ENCODE results near the gene GPR3.
"Not testable (repeated sequence)": the region's sequence is repeated elsewhere in the genome, so short reads cannot be mapped to it uniquely, and the experiment has no call there.

The GPR3 gene

GRCh38 chr1:27377760-27378495 is 14.5 kb upstream of the GPR3 start:
- DNase-seq (ENCODE audit: low read depth in 1 of 2, low spot score in 1 of 2), result no peak

GRCh38 chr1:27379564-27380122 is 12.8 kb upstream of the GPR3 start:
- DNase-seq (ENCODE audit: low read depth in 1 of 2, low spot score in 1 of 2), result no peak

GRCh38 chr1:27380224-27380623 is 12.2 kb upstream of the GPR3 start:
- DNase-seq (ENCODE audit: low read depth in 1 of 2, low spot score in 1 of 2), result no peak

GRCh38 chr1:27380766-27381733 is 11.4 kb upstream of the GPR3 start:
- no peak for DNase-seq (ENCODE audit: low read depth in 1 of 2, low spot score in 1 of 2)

GRCh38 chr1:27381969-27382762 is 10.3 kb upstream of the GPR3 start:
- no peak for DNase-seq (ENCODE audit: low read depth in 1 of 2, low spot score in 1 of 2)

- DNase-seq (ENCODE audit: low read depth in 1 of 2, low spot score in 1 of 2), result no peak
These were observed 9.3 kb upstream of the GPR3 start, which contains the start of gene CD164L2 for GRCh38 chr1:27383039-27383605. Gene CD164L2, minus strand, starts transcription at chr1:27383333. Its CDS starts 94 bp downstream, at chr1:27383239.

- no peak for DNase-seq (ENCODE audit: low read depth in 1 of 2, low spot score in 1 of 2)
These were observed 8.8 kb upstream of the GPR3 start for GRCh38 chr1:27383661-27384060.

- not testable (repeated sequence) for DNase-seq (ENCODE audit: low read depth in 1 of 2, low spot score in 1 of 2)
These were observed 7.6 kb upstream of the GPR3 start for GRCh38 chr1:27384797-27385196.

GRCh38 chr1:27388337-27389005 is 4.0 kb upstream of the GPR3 start:
- peak; percentile 55 to 69 for DNase-seq (ENCODE audit: low read depth in 1 of 2, low spot score in 1 of 2)

GRCh38 chr1:27391511-27392095 is 819 bp upstream of the GPR3 start:
- no peak for DNase-seq (ENCODE audit: low read depth in 1 of 2, low spot score in 1 of 2)

- no peak for DNase-seq (ENCODE audit: low read depth in 1 of 2, low spot score in 1 of 2)
These were observed 585 bp downstream of the GPR3 start for GRCh38 chr1:27392778-27393635.

GRCh38 chr1:27393641-27394281 is 1.3 kb downstream of the GPR3 start:
- DNase-seq (ENCODE audit: low read depth in 1 of 2, low spot score in 1 of 2), result no peak

GRCh38 chr1:27394282-27394658 is 1.8 kb downstream of the GPR3 start:
- DNase-seq (ENCODE audit: low read depth in 1 of 2, low spot score in 1 of 2), result no peak

- DNase-seq (ENCODE audit: low read depth in 1 of 2, low spot score in 1 of 2), result no peak
These were observed 2.5 kb downstream of the GPR3 start for GRCh38 chr1:27394925-27395324.

- DNase-seq (ENCODE audit: low read depth in 1 of 2, low spot score in 1 of 2), result peak; percentile 62 to 68
These were observed 3.2 kb downstream of the GPR3 start for GRCh38 chr1:27395441-27396195.

GRCh38 chr1:27397110-27397509 is 4.7 kb downstream of the GPR3 start:
- no peak for DNase-seq (ENCODE audit: low read depth in 1 of 2, low spot score in 1 of 2)

- DNase-seq (ENCODE audit: low read depth in 1 of 2, low spot score in 1 of 2), result no peak
These were observed 5.3 kb downstream of the GPR3 start for GRCh38 chr1:27397749-27398148.

All from activated T-helper 1 cell treated with anti-CD3 and anti-CD28 coated beads, Interleukin-2, amount 50 U/mL, for 16 hours (primary cell).